ENCODE measurements around the gene GPATCH8. TPM values are rescaled to one million over a fixed set of nuclear protein-coding genes. Genes with fewer than 3 reads are reported as not detected.

Gene GPATCH8
- polyA plus RNA-seq, 3 donors, result 8.8 to 15.9 (median 14.9) TPM

DNA sequence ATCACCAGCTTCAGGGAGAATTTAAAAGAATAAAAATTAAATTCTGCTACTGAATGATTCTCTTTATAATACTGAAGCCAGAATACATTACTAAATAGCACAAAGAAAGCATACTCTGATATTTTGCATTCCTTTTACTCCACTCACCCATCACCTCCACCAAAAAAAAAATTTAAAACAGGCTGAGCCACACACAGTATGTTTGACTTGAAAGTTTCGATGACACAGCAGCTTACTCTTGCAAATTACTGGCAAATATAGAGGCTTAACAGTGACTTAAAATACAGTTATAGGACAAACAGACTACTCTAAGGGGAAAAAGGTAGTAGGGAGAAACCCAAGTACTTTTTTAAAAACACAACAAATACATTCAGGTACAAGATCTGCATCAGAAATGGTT, 39.2 kb downstream of the GPATCH8 start:
- Mint-ChIP-seq H3K9me3 (peaks cover 0 to 2% (median 0%) of the 10 kb centered on the region in 7 donors), H3K4me3 (no peak overlapping the region), H3K27me3 (ENCODE audit: low read depth in 3 of 3) (peaks cover 0 to 1% (median 0%) of the 10 kb centered on the region in 3 donors), H3K36me3 (peaks cover 38 to 50% of the 10 kb centered on the region in 2 donors), H3K27ac (no peak overlapping the region), H3K4me1 (peaks cover 9% of the 10 kb centered on the region)
- no peak for DNase-seq
- Histone ChIP-seq H4K20me1 (ENCODE audit: insufficient read depth, low read length) (peaks cover 87% of the 10 kb centered on the region), H3K9ac (ENCODE audit: insufficient read depth, low read length, poor library complexity, severe bottlenecking) (no peak overlapping the region), H3K9me3 (replicated peaks in 1 of 2; ENCODE audit: control insufficient read depth in 1 of 2, insufficient read depth in 1 of 2, low read length in 2 of 2) (no peaks in the 10 kb centered on the region), H2AFZ (ENCODE audit: insufficient read depth, low read depth, low read length, poor library complexity, severe bottlenecking) (no peak overlapping the region), H3K4me2 (replicated peaks; ENCODE audit: extremely low read depth, low read length, poor library complexity, severe bottlenecking) (no peak overlapping the region), H3K27me3 (ENCODE audit: control insufficient read depth in 2 of 2, insufficient read depth in 2 of 2, low read length in 2 of 2) (no peaks in the 10 kb centered on the region), H3K4me3 (replicated peaks in 1 of 3; ENCODE audit: low read depth in 2 of 3, low read length in 3 of 3) (no peak overlapping the region), H3K27ac (ENCODE audit: low read depth in 1 of 2, low read length in 2 of 2) (no peak overlapping the region), H3K36me3 (replicated peaks in 1 of 2; ENCODE audit: control insufficient read depth in 1 of 2, insufficient read depth in 2 of 2, low read length in 2 of 2) (peaks cover 17 to 57% of the 10 kb centered on the region in 2 donors), H3K79me2 (ENCODE audit: insufficient read depth, low read length) (peaks cover 38% of the 10 kb centered on the region), H3K4me1 (ENCODE audit: control insufficient read depth in 1 of 2, insufficient read depth in 2 of 2, low read length in 2 of 2) (no peaks in the 10 kb centered on the region)
- TF ChIP-seq, protein P1, sequence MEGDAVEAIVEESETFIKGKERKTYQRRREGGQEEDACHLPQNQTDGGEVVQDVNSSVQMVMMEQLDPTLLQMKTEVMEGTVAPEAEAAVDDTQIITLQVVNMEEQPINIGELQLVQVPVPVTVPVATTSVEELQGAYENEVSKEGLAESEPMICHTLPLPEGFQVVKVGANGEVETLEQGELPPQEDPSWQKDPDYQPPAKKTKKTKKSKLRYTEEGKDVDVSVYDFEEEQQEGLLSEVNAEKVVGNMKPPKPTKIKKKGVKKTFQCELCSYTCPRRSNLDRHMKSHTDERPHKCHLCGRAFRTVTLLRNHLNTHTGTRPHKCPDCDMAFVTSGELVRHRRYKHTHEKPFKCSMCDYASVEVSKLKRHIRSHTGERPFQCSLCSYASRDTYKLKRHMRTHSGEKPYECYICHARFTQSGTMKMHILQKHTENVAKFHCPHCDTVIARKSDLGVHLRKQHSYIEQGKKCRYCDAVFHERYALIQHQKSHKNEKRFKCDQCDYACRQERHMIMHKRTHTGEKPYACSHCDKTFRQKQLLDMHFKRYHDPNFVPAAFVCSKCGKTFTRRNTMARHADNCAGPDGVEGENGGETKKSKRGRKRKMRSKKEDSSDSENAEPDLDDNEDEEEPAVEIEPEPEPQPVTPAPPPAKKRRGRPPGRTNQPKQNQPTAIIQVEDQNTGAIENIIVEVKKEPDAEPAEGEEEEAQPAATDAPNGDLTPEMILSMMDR (IDR thresholded peaks at IDR 0.05), result no peak
- intact Hi-C loops (cut with micrococcal nuclease), result no loop called here
- no CpG with 5 or more reads among the region's 1 CpG for WGBS (ENCODE audit: insufficient coverage)

DNA sequence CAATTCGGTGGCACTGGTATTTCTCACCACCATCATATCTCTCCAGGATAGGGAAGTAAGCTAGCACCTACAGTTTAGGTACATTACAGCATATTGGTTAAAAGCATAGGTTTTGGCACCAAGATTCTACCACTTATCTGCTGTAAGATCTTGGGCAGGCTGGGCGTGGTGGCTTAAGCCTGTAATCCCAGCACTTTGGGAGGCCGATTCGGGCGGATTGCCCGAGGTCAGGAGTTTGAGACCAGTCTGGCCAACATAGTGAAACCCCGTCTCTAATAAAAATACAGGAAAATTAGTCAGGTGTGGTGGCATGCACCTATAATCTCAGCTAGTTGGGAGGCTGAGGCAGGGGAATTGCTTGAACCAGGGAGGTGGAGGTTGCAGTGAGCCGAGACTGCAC, 51.4 kb downstream of the GPATCH8 start:
- H3K4me3 Mint-ChIP-seq, result no peak overlapping the region
- Histone ChIP-seq H3K36me3 (replicated peaks in 1 of 2; ENCODE audit: control insufficient read depth in 1 of 2, insufficient read depth in 2 of 2, low read length in 2 of 2) (peaks cover 6 to 26% of the 10 kb centered on the region in 2 donors), H3K27me3 (ENCODE audit: control insufficient read depth in 2 of 2, insufficient read depth in 2 of 2, low read length in 2 of 2) (no peaks in the 10 kb centered on the region), H3K4me3 (replicated peaks in 1 of 3; ENCODE audit: low read depth in 2 of 3, low read length in 3 of 3) (no peak overlapping the region), H3K9me3 (replicated peaks in 1 of 2; ENCODE audit: control insufficient read depth in 1 of 2, insufficient read depth in 1 of 2, low read length in 2 of 2) (no peaks in the 10 kb centered on the region), H2AFZ (ENCODE audit: insufficient read depth, low read depth, low read length, poor library complexity, severe bottlenecking) (no peak overlapping the region), H3K79me2 (ENCODE audit: insufficient read depth, low read length) (peaks cover 17% of the 10 kb centered on the region), H3K27ac (ENCODE audit: low read depth in 1 of 2, low read length in 2 of 2) (no peak overlapping the region), H4K20me1 (ENCODE audit: insufficient read depth, low read length) (peaks cover 58% of the 10 kb centered on the region), H3K9ac (ENCODE audit: insufficient read depth, low read length, poor library complexity, severe bottlenecking) (no peak overlapping the region), H3K4me1 (ENCODE audit: control insufficient read depth in 1 of 2, insufficient read depth in 2 of 2, low read length in 2 of 2) (no peaks in the 10 kb centered on the region), H3K4me2 (replicated peaks; ENCODE audit: extremely low read depth, low read length, poor library complexity, severe bottlenecking) (no peak overlapping the region)
- no peaks in the 10 kb centered on the region for H3K27me3 Mint-ChIP-seq (ENCODE audit: low read depth in 3 of 3)
- DNase-seq, result no peak
- TF ChIP-seq, protein P1 (IDR thresholded peaks at IDR 0.05), result no peak
- WGBS (ENCODE audit: insufficient coverage), result 96% methylated on average over 4 of the region's 8 CpGs
- peaks cover 5% of the 10 kb centered on the region for H3K4me1 Mint-ChIP-seq
- H3K27ac Mint-ChIP-seq, result no peak overlapping the region
- H3K36me3 Mint-ChIP-seq, result peaks cover 18 to 28% of the 10 kb centered on the region in 2 donors
- peaks cover 0 to 2% (median 0%) of the 10 kb centered on the region in 7 donors for H3K9me3 Mint-ChIP-seq
- intact Hi-C loops (cut with micrococcal nuclease), result no loop called here
